Epithelial cell of esophagus (primary cell): ENCODE results near the gene FAP.

ENCODE experiments used
- DNase-seq: peaks from one replicate; pipeline ENCODE4 v3.0.0; 2010; ENCODE audit warnings: low read depth
- H3K4me3 ChIP-seq: 2 replicates; pipeline ENCODE4 v1.5.1; 2011; ENCODE audit warnings: mild to moderate bottlenecking, low read length, control low read depth
- TF ChIP-seq, protein P1 (sequence below): IDR thresholded peaks from 2 replicates; pipeline ENCODE4 v1.5.1; 2011; ENCODE audit warnings: low read depth, mild to moderate bottlenecking, low read length, control low read depth, inconsistent platforms; ENCODE audit not compliant: insufficient read depth; ENCODE audit errors: missing control alignments

Gene FAP, protein sequence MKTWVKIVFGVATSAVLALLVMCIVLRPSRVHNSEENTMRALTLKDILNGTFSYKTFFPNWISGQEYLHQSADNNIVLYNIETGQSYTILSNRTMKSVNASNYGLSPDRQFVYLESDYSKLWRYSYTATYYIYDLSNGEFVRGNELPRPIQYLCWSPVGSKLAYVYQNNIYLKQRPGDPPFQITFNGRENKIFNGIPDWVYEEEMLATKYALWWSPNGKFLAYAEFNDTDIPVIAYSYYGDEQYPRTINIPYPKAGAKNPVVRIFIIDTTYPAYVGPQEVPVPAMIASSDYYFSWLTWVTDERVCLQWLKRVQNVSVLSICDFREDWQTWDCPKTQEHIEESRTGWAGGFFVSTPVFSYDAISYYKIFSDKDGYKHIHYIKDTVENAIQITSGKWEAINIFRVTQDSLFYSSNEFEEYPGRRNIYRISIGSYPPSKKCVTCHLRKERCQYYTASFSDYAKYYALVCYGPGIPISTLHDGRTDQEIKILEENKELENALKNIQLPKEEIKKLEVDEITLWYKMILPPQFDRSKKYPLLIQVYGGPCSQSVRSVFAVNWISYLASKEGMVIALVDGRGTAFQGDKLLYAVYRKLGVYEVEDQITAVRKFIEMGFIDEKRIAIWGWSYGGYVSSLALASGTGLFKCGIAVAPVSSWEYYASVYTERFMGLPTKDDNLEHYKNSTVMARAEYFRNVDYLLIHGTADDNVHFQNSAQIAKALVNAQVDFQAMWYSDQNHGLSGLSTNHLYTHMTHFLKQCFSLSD

DNA sequence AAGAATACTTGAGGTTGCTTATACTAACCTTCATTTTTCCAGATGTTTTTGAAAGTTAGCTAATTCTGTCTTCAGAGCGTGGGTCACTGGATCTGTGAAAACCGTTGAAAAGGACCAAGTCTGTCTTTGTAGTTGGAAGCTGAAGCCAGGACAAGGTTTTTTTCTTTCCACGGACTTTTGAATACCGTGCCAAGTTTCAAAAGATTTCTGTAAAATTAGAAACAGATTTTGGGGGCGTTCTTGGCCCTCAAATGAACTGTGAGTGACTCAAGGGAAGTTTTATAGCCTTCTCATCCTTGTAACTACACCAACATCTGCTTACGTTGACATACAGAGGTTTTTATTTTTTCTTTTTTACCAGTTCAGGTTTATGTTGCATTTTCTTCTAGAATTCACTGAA, at the start of gene FAP:
Gene FAP, minus strand, starts transcription at position 152 of the 400 bp plus-strand sequence. Its CDS starts 118 bp downstream, at position 34.
- H3K4me3 ChIP-seq = no peak within 1 kb of the TSS
- no peak for DNase-seq
- TF ChIP-seq, protein P1, sequence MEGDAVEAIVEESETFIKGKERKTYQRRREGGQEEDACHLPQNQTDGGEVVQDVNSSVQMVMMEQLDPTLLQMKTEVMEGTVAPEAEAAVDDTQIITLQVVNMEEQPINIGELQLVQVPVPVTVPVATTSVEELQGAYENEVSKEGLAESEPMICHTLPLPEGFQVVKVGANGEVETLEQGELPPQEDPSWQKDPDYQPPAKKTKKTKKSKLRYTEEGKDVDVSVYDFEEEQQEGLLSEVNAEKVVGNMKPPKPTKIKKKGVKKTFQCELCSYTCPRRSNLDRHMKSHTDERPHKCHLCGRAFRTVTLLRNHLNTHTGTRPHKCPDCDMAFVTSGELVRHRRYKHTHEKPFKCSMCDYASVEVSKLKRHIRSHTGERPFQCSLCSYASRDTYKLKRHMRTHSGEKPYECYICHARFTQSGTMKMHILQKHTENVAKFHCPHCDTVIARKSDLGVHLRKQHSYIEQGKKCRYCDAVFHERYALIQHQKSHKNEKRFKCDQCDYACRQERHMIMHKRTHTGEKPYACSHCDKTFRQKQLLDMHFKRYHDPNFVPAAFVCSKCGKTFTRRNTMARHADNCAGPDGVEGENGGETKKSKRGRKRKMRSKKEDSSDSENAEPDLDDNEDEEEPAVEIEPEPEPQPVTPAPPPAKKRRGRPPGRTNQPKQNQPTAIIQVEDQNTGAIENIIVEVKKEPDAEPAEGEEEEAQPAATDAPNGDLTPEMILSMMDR = no peak

DNA sequence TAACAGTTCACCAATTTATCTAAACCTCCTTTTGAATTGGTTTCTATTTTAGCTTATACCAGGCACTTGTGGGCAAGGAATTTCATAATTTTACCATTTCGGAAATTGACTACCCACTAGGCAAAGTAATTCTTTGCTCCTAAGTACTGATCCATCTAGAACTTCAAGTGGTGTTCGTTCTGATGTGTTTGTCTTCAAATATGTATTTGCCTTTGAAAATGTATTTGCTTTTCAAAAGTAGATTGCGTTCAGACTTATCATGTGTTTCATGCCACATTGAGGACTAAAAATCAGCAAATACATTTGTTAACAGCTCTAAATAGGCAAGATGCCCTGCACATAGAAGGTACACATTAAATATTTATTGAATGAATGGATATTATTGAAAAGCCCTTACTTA, 48.5 kb upstream of the FAP start:
- H3K4me3 ChIP-seq = no peak overlapping the region
- TF ChIP-seq, protein P1 = no peak
- DNase-seq = no peak

DNA sequence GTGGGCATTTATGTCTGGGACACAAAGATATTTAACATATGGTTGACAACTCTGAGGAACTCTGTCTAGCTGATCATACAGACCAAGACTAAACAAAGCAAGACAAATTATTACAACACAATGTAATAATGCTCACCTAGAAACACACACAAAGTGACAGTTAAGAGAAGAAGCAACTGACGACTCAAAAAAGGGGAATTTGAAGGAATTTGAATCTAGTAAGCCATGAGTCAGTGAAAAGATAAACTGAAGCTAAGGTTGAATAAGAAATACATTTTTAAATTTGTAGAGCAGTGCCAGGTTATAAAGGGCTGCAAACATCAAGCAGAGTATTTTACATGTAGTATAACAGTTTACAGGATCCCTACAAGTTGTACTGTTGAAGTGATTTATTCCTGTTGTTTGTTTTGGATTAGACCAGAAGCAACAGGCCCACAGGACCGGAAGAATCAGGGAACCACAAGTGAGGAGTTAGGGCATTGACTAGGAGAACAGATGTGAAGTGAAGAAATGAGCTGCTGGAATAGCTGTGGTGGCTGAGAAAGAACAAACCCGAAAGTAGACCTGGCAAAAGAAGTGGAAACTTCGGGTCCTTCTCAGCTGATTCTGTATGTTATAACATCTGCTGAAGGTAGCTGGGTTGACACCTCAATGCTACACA, 39.6 kb upstream of the FAP start:
- TF ChIP-seq, protein P1 = no peak

DNA sequence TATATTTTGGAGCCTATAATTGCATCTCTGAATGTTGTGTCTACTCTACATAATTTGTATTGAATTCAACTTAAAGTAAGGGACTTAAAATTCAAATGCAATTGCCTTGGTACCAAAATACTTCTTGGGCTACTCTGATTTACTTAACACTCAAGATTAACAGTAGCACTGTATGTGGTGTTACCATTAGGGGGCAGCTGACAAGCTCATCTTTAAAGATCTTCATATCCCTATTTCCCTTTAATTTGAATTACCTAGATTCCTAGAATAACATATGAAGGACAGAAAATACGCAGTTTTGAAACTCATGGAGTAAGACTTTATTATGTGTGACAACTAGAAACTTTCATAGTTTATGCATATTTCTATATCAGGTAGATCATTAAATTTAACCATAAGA, 37.4 kb upstream of the FAP start:
- H3K4me3 ChIP-seq = no peak overlapping the region
- TF ChIP-seq, protein P1 = no peak
- no peak for DNase-seq

More for the DNA sequence above, 39.6 kb upstream of the FAP start:
- no peak for DNase-seq
- H3K4me3 ChIP-seq = no peak overlapping the region

DNA sequence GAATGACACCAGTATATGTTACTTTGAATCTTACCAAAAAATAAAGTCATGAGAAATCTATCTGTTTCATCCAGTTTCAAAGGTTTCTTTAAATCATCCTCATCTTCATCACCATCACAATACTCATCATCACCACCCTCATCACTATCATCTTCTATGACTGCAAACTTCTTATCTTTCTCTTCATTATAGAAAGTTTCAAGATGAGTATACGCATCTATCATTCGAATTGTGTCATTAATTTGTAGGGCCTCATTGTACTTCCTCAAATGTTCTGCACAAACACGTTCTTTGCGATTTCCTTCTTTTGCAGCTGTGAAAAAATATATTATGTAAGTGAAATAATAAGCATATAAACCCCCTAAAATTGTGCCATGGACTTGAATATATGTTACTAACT, 34.1 kb upstream of the FAP start:
- no peak overlapping the region for H3K4me3 ChIP-seq
- no peak for DNase-seq
- TF ChIP-seq, protein P1 = no peak

DNA sequence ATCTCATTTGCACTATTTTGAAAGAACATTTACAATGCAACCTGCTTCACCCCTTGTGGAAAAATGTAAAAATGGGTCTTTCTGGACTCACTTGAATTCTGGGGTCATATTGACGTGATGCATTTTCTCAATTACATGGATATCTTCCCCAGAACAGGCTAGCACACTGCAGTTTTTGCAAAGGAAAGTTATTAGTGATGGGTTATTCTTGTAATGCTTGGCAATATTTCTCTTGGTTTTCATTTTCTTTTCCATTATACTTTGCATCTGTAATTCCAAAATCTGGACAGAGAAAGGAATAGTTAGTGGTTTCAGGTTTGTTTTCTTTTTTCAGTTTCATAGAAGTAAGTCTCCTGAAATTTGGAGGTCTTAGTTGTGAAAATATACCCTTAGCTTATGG, 24.8 kb upstream of the FAP start:
- TF ChIP-seq, protein P1 = no peak
- no peak for DNase-seq

More for the DNA sequence above, 24.8 kb upstream of the FAP start:
- H3K4me3 ChIP-seq = no peak overlapping the region
